Measurements from ENCODE around the gene ATP5F1C.

GRCh38 chr10:7794251-7795026, 6.5 kb downstream of the ATP5F1C start:
- TF ChIP-seq CTCF (IDR thresholded peaks at IDR 0.05) (no peak), ZFX (IDR thresholded peaks at IDR 0.05; ENCODE audit: borderline replicate concordance) (no peak)
